Trophoblast cell (in vitro differentiated cells and primary cell): ENCODE measurements around the gene KCNQ1OT1.

Experiments
- DNase-seq, 2 donors: peaks; one replicate each; pipeline ENCODE4 v3.0.0-alpha.2; 2016
- H2AFZ ChIP-seq: 2 replicates; pipeline ENCODE4 v1.6.1; 2013; ENCODE audit warnings: low read length, moderate library complexity, mild to moderate bottlenecking; ENCODE audit not compliant: insufficient read depth, poor library complexity
- H2AK5ac ChIP-seq: 2 replicates; pipeline ENCODE4 v1.6.1; 2013; ENCODE audit warnings: mild to moderate bottlenecking, low read length
- H2BK120ac ChIP-seq: 2 replicates; pipeline ENCODE4 v1.6.1; 2013; ENCODE audit warnings: low read length, mild to moderate bottlenecking, moderate library complexity; ENCODE audit not compliant: insufficient read depth, poor library complexity
- H2BK12ac ChIP-seq: 2 replicates; pipeline ENCODE4 v1.6.1; 2013; ENCODE audit warnings: mild to moderate bottlenecking, low read length, moderate library complexity
- H2BK5ac ChIP-seq: 2 replicates; pipeline ENCODE4 v1.6.1; 2013; ENCODE audit warnings: low read length, low read depth, moderate library complexity, mild to moderate bottlenecking; ENCODE audit not compliant: poor library complexity
- H3K14ac ChIP-seq: 2 replicates; pipeline ENCODE4 v1.6.1; 2013; ENCODE audit warnings: mild to moderate bottlenecking, low read length
- H3K18ac ChIP-seq: 2 replicates; pipeline ENCODE4 v1.6.1; 2013; ENCODE audit warnings: mild to moderate bottlenecking, low read length
- H3K23ac ChIP-seq: 2 replicates; pipeline ENCODE4 v1.6.1; 2013; ENCODE audit warnings: low read length
- H3K27ac ChIP-seq: 2 replicates; pipeline ENCODE4 v1.5.1; 2013; ENCODE audit warnings: low read depth, mild to moderate bottlenecking, inconsistent platforms, low read length, moderate library complexity
- H3K27me3 ChIP-seq: 2 replicates; pipeline ENCODE4 v1.6.1; 2013; ENCODE audit warnings: inconsistent platforms, mild to moderate bottlenecking, low read length, moderate library complexity; ENCODE audit not compliant: insufficient read depth
- H3K36me3 ChIP-seq, 2 experiments: 1 replicate in 1 of 2; 2 replicates in 1 of 2; pipeline ENCODE4 v1.6.1; 2013; ENCODE audit warnings: low read length in 2 of 2, mild to moderate bottlenecking in 2 of 2, moderate library complexity in 1 of 2; ENCODE audit not compliant: insufficient read depth in 2 of 2, control insufficient read depth in 1 of 2
- H3K4ac ChIP-seq: 2 replicates; pipeline ENCODE4 v1.6.1; 2013; ENCODE audit warnings: low read depth, mild to moderate bottlenecking, low read length, moderate library complexity
- H3K4me1 ChIP-seq, 2 experiments: 1 replicate in 1 of 2; 2 replicates in 1 of 2; pipeline ENCODE4 v1.6.1; 2013; ENCODE audit warnings: low read length in 2 of 2, mild to moderate bottlenecking in 2 of 2, moderate library complexity in 1 of 2; ENCODE audit not compliant: insufficient read depth in 2 of 2, control insufficient read depth in 1 of 2
- H3K4me2 ChIP-seq: 2 replicates; pipeline ENCODE4 v1.6.1; 2013; ENCODE audit warnings: inconsistent platforms, mild to moderate bottlenecking, low read length, moderate library complexity
- H3K4me3 ChIP-seq: 2 replicates; pipeline ENCODE4 v1.5.1; 2013; ENCODE audit warnings: mild to moderate bottlenecking, low read depth, low read length, inconsistent platforms
- H3K79me1 ChIP-seq: one replicate; pipeline ENCODE4 v1.6.1; 2013; ENCODE audit warnings: low read length
- H3K79me2 ChIP-seq: 2 replicates; pipeline ENCODE4 v1.6.1; 2013; ENCODE audit warnings: low read length, mild to moderate bottlenecking; ENCODE audit not compliant: control insufficient read depth, insufficient read depth, poor library complexity
- H3K9ac ChIP-seq: 2 replicates; pipeline ENCODE4 v1.6.1; 2013; ENCODE audit warnings: mild to moderate bottlenecking, low read length
- H3K9me3 ChIP-seq: 2 replicates; pipeline ENCODE4 v1.6.1; 2013; ENCODE audit warnings: low read depth, mild to moderate bottlenecking, control low read depth, inconsistent platforms, low read length; ENCODE audit not compliant: insufficient read depth
- H4K12ac ChIP-seq: 2 replicates; pipeline ENCODE4 v1.6.1; 2013; ENCODE audit warnings: low read depth, mild to moderate bottlenecking, low read length, moderate library complexity
- H4K8ac ChIP-seq: 2 replicates; pipeline ENCODE4 v1.6.1; 2013; ENCODE audit warnings: low read depth, mild to moderate bottlenecking, low read length, moderate library complexity
- H4K91ac ChIP-seq: one replicate; pipeline ENCODE4 v1.6.1; 2013; ENCODE audit warnings: low read depth, mild to moderate bottlenecking, low read length, moderate library complexity
- WGBS: extraction: QIAGEN DNeasy Blood & Tissue Kit; methylation state at CpG from one replicate; pipeline ENCODE4 v1.1.7; 2013; ENCODE audit warnings: missing lambda C conversion rate; ENCODE audit not compliant: insufficient read length, insufficient coverage; ENCODE audit errors: extremely low coverage; 5-methylcytosine and 5-hydroxymethylcytosine counted together

KCNQ1OT1 gene

GRCh38 chr11:2731130-2732125, 31.6 kb upstream of the KCNQ1OT1 start:
- no peak overlapping the region for H3K23ac ChIP-seq
- H3K4me3 ChIP-seq, result peak overlapping the region; percentile 17
- no peak overlapping the region for H2BK12ac ChIP-seq
- H2AK5ac ChIP-seq, result no peak overlapping the region
- no peak overlapping the region for H4K91ac ChIP-seq
- H3K27me3 ChIP-seq, result no peaks in the 10 kb centered on the region
- H2AFZ ChIP-seq, result no peak overlapping the region
- H3K27ac ChIP-seq, result no peak overlapping the region
- H3K4me2 ChIP-seq, result no peak overlapping the region
- no peak overlapping the region for H3K9ac ChIP-seq
- no CpG with 5 or more reads among the region's 28 CpGs for WGBS
- H3K14ac ChIP-seq, result no peak overlapping the region
- H4K12ac ChIP-seq, result no peak overlapping the region
- peaks cover 14% of the 10 kb centered on the region for H3K9me3 ChIP-seq
- no peak overlapping the region for H2BK5ac ChIP-seq
- no peak for DNase-seq
- no peak overlapping the region for H3K4ac ChIP-seq
- H3K18ac ChIP-seq, result no peak overlapping the region
- no peaks in the 10 kb centered on the region for H3K79me2 ChIP-seq
- peaks cover 0 to 6% of the 10 kb centered on the region in 2 experiments for H3K4me1 ChIP-seq
- H3K36me3 ChIP-seq, result no peaks in the 10 kb centered on the region
- H2BK120ac ChIP-seq, result no peak overlapping the region
- H3K79me1 ChIP-seq, result no peaks in the 10 kb centered on the region
- no peak overlapping the region for H4K8ac ChIP-seq

DNA sequence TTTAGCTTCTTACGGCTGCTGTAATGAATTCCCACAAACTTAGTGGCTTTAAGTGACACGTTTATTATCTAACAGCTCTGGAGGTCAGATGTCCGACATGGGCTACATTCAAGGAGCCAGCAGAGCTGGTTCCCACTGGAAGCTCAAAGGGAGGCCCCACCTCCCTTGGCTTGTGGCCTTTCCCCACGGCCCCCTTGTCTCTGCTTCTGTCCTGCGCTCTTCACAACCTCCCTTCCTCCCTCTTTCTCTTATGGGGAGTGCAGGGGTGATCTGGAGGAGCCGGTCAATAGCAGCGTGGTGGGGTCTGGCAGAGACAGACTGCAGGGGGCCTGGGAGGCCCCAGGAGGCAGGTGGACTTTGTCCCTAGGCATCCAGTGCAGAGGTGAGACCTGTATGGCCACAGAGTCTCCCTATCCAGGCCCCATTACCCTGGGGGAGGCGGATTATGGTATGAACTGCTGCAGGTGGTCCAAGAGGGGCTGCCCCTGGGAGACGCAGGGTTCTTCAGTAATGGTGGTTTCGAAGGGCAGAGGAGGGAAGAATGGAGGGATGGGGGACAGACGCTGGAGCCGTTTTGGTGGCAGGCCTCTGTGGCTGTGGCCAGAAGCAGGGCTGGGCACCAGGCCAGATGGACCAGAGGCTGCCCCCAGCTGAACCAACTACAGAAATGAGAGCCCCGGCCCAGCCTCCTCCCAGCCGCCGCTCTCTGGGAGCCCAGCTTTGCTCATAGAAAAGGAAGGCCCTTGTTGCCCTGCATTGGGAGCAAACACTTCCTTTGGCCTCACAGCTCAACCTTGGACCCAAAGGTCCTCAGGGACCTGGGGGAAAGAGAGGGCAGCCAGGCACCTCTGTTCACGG, 30.7 kb upstream of the KCNQ1OT1 start:
- peaks cover 0 to 6% of the 10 kb centered on the region in 2 experiments for H3K4me1 ChIP-seq
- H4K8ac ChIP-seq, result no peak overlapping the region
- no peak overlapping the region for H4K12ac ChIP-seq
- no peak overlapping the region for H2AFZ ChIP-seq
- no peak overlapping the region for H2BK12ac ChIP-seq
- no peak overlapping the region for H3K4ac ChIP-seq
- no peak overlapping the region for H3K27ac ChIP-seq
- H3K23ac ChIP-seq, result no peak overlapping the region
- H3K18ac ChIP-seq, result no peak overlapping the region
- H3K79me2 ChIP-seq, result no peaks in the 10 kb centered on the region
- no peak overlapping the region for H3K4me2 ChIP-seq
- no peak overlapping the region for H3K14ac ChIP-seq
- no peak for DNase-seq
- H2BK120ac ChIP-seq, result no peak overlapping the region
- WGBS, result no CpG with 5 or more reads among the region's 16 CpGs
- H4K91ac ChIP-seq, result no peak overlapping the region
- peaks cover 14% of the 10 kb centered on the region for H3K9me3 ChIP-seq
- no peaks in the 10 kb centered on the region for H3K36me3 ChIP-seq
- H3K4me3 ChIP-seq, result no peak overlapping the region
- no peak overlapping the region for H2AK5ac ChIP-seq
- no peaks in the 10 kb centered on the region for H3K27me3 ChIP-seq
- H3K79me1 ChIP-seq, result no peaks in the 10 kb centered on the region
- no peak overlapping the region for H3K9ac ChIP-seq
- no peak overlapping the region for H2BK5ac ChIP-seq

DNA sequence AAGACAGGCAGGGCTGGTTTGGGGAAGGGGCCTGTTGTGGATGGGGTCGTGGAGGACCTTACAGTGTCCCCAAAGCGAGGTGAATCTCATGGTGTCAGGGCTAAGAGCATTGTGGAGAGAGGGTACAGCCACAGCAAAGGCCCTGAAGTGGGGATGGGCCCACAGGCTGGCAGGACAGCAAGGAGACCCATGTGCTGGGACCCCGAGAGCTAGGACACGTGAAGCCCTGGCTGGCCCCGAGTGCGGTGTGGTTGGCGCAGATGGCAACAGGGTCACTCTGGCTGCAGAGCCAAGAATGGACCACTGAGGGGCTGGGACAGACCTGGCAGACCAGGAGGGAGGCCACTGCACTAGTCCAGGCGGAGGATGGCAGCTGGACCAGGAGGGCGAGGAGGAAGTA, 30.0 kb upstream of the KCNQ1OT1 start:
- H4K91ac ChIP-seq, result no peak overlapping the region
- no peaks in the 10 kb centered on the region for H3K79me1 ChIP-seq
- WGBS, result no CpG with 5 or more reads among the region's 9 CpGs
- H2BK5ac ChIP-seq, result no peak overlapping the region
- no peak overlapping the region for H3K23ac ChIP-seq
- H4K8ac ChIP-seq, result no peak overlapping the region
- peaks cover 14% of the 10 kb centered on the region for H3K9me3 ChIP-seq
- no peak overlapping the region for H3K4ac ChIP-seq
- no peaks in the 10 kb centered on the region for H3K27me3 ChIP-seq
- no peak overlapping the region for H4K12ac ChIP-seq
- H3K4me3 ChIP-seq, result no peak overlapping the region
- H3K4me2 ChIP-seq, result no peak overlapping the region
- no peak overlapping the region for H3K14ac ChIP-seq
- no peaks in the 10 kb centered on the region for H3K79me2 ChIP-seq
- no peak for DNase-seq
- H3K9ac ChIP-seq, result no peak overlapping the region
- no peak overlapping the region for H2AK5ac ChIP-seq
- peaks cover 0 to 6% of the 10 kb centered on the region in 2 experiments for H3K4me1 ChIP-seq
- H3K36me3 ChIP-seq, result no peaks in the 10 kb centered on the region
- no peak overlapping the region for H3K27ac ChIP-seq
- H3K18ac ChIP-seq, result no peak overlapping the region
- no peak overlapping the region for H2BK120ac ChIP-seq
- no peak overlapping the region for H2AFZ ChIP-seq
- H2BK12ac ChIP-seq, result no peak overlapping the region

DNA sequence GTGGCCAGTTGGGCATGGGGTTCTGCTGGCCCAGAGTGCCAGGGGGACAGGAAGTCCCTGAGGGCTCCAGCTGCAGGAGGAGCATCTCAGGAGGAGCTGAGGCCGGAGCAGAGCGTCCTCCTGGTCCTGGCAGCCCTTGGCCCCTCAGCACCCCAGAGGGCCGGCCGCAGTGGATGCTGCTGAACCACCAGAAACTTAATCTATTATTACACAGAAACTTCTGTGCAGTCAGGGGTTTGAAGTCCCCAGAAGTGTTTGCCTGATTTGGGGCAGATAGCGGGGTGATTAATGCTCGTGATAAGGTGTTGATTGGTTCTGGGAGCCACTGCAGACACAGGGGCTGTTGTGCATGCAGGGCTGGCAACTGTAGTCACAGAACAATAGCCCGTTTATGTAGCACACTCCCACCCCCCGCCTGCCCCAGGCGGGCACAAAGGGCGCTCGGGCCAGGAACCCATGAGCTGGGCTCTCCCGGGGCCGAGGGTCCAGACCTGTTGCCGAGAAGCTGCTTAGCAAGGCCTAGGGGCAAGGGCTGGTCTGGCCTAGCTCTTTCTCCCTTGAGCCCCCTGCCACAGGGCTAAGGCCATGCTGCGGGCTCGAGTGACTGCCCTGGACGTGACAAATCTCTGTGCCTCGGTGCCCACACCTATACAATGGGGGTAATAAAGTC, 29.0 kb upstream of the KCNQ1OT1 start:
- WGBS, result no CpG with 5 or more reads among the region's 18 CpGs
- Histone ChIP-seq H3K14ac (no peak overlapping the region), H4K12ac (no peak overlapping the region), H2AFZ (no peak overlapping the region), H3K4me2 (no peak overlapping the region), H2BK5ac (no peak overlapping the region), H3K79me2 (no peaks in the 10 kb centered on the region), H2BK12ac (no peak overlapping the region), H3K4me1 (no peaks in the 10 kb centered on the region), H3K36me3 (no peaks in the 10 kb centered on the region), H3K18ac (no peak overlapping the region), H3K27me3 (no peaks in the 10 kb centered on the region), H3K4ac (no peak overlapping the region), H2BK120ac (no peak overlapping the region), H3K27ac (no peak overlapping the region), H3K9me3 (peaks cover 19% of the 10 kb centered on the region), H4K91ac (no peak overlapping the region), H3K23ac (no peak overlapping the region), H3K4me3 (no peak overlapping the region), H3K79me1 (no peaks in the 10 kb centered on the region), H2AK5ac (no peak overlapping the region), H3K9ac (no peak overlapping the region), H4K8ac (no peak overlapping the region)
- DNase-seq, result no peak
